Hepatocyte (in vitro differentiated cells): ENCODE measurements around the gene CNOT11. TPM values are rescaled to one million over a fixed set of nuclear protein-coding genes. Genes with fewer than 3 reads are reported as not detected.

Experiments
- DNase-seq: peaks from one replicate; pipeline ENCODE4 v3.0.0-alpha.2; 2016; ENCODE audit warnings: low spot score
- H2AFZ ChIP-seq: fragments of 200-600 bp; sonication (generic); 2 replicates; pipeline ENCODE4 v1.6.0; 2016; ENCODE audit warnings: antibody characterized with exemption, mild to moderate bottlenecking
- H3K27ac ChIP-seq: fragments of 200-600 bp; sonication (generic); 2 replicates; pipeline ENCODE4 v1.5.1; 2016; ENCODE audit warnings: mild to moderate bottlenecking
- H3K27me3 ChIP-seq: fragments of 200-600 bp; sonication (generic); 2 replicates; pipeline ENCODE4 v1.6.1; 2016
- H3K36me3 ChIP-seq: fragments of 200-600 bp; sonication (generic); replicated peaks from 2 replicates; pipeline ENCODE4 v1.5.1; 2016; ENCODE audit warnings: low read depth; ENCODE audit not compliant: insufficient read depth
- H3K4me1 ChIP-seq: fragments of 200-600 bp; sonication (generic); 2 replicates; pipeline ENCODE4 v1.5.1; 2016; ENCODE audit warnings: mild to moderate bottlenecking, moderate library complexity; ENCODE audit not compliant: insufficient read depth
- H3K4me2 ChIP-seq: fragments of 200-600 bp; sonication (generic); 2 replicates; pipeline ENCODE4 v1.6.0; 2016
- H3K4me3 ChIP-seq: fragments of 200-600 bp; sonication (generic); 2 replicates; pipeline ENCODE4 v1.5.1; 2016; ENCODE audit warnings: mild to moderate bottlenecking
- H3K79me2 ChIP-seq: fragments of 200-600 bp; sonication (generic); 2 replicates; pipeline ENCODE4 v1.6.0; 2017; ENCODE audit warnings: mild to moderate bottlenecking
- H3K9me2 ChIP-seq: fragments of 200-600 bp; sonication (generic); replicated peaks from 2 replicates; pipeline ENCODE4 v1.6.0; 2017; ENCODE audit warnings: mild to moderate bottlenecking; ENCODE audit not compliant: insufficient read depth
- H3K9me3 ChIP-seq: fragments of 200-600 bp; sonication (generic); 2 replicates; pipeline ENCODE4 v1.5.1; 2016; ENCODE audit warnings: low read depth, mild to moderate bottlenecking
- H4K20me1 ChIP-seq: fragments of 200-600 bp; sonication (generic); 2 replicates; pipeline ENCODE4 v1.6.0; 2016; ENCODE audit warnings: mild to moderate bottlenecking; ENCODE audit not compliant: insufficient read depth, poor library complexity, severe bottlenecking
- CTCF ChIP-seq: fragments of 200-600 bp; sonication (generic); IDR thresholded peaks from 2 replicates; pipeline ENCODE4 v1.5.1; 2016; ENCODE audit warnings: antibody characterized with exemption, mild to moderate bottlenecking; ENCODE audit not compliant: poor library complexity
- EZH2 ChIP-seq: fragments of 200-600 bp; sonication (generic); IDR thresholded peaks from 2 replicates; pipeline ENCODE4 v1.6.1; 2016; ENCODE audit warnings: antibody characterized with exemption, mild to moderate bottlenecking, borderline replicate concordance
- EZH2phosphoT487 ChIP-seq: fragments of 200-600 bp; sonication (generic); IDR thresholded peaks from one replicate; pipeline ENCODE4 v1.6.1; 2018; ENCODE audit warnings: antibody characterized with exemption, mild to moderate bottlenecking, low read depth, moderate library complexity; ENCODE audit not compliant: unreplicated experiment, severe bottlenecking
- WGBS: methylation state at CpG from one replicate; pipeline ENCODE4 v1.1.6; 2016; ENCODE audit warnings: low lambda C conversion rate; ENCODE audit errors: missing lambda C conversion rate; 5-methylcytosine and 5-hydroxymethylcytosine counted together
- polyA plus RNA-seq: library from polyadenylated mRNA; unstranded; fragments of >200 nt; fragmentation: Nextera tagmentation; extraction: Ambion mirVana; gene quantifications from 2 replicates; pipeline ENCODE4 v1.2.1, GENCODE V29; 2016
- total RNA-seq: library from RNA; depleted of rRNA; stranded (reverse); fragments of >200 nt; gene quantifications from 2 replicates; pipeline ENCODE4 v1.2.3, GENCODE V29; 2014

The CNOT11 gene
- total and polyA plus RNA-seq, 2 experiments from 2014 or later, result 57.7 to 61.8 TPM

GRCh38 chr2:101296371-101296770, 43.7 kb downstream of the CNOT11 start:
- Histone ChIP-seq H3K4me2 (no peak overlapping the region), H3K4me1 (no peaks in the 10 kb centered on the region), H3K79me2 (peaks cover 94% of the 10 kb centered on the region), H3K36me3 (no peaks in the 10 kb centered on the region), H3K27me3 (no peaks in the 10 kb centered on the region), H3K9me3 (no peaks in the 10 kb centered on the region), H3K4me3 (no peak overlapping the region), H3K27ac (no peak overlapping the region), H4K20me1 (peaks cover 76% of the 10 kb centered on the region), H3K9me2 (no peaks in the 10 kb centered on the region), H2AFZ (no peak overlapping the region)
- 95% methylated on average over 5 of the region's 5 CpGs for WGBS
- no peak for TF ChIP-seq EZH2phosphoT487
- TF ChIP-seq CTCF, result no peak
- no peak for TF ChIP-seq EZH2
- DNase-seq, result no peak

- no peaks in the 10 kb centered on the region for H3K4me1 ChIP-seq
- no peaks in the 10 kb centered on the region for H3K36me3 ChIP-seq
- no peaks in the 10 kb centered on the region for H3K9me3 ChIP-seq
- TF ChIP-seq EZH2phosphoT487 (no peak), EZH2 (no peak), CTCF (no peak)
- H3K9me2 ChIP-seq, result no peaks in the 10 kb centered on the region
- no peak for DNase-seq
- H3K4me2 ChIP-seq, result no peak overlapping the region
- H3K27ac ChIP-seq, result no peak overlapping the region
- no peak overlapping the region for H2AFZ ChIP-seq
- H3K27me3 ChIP-seq, result no peaks in the 10 kb centered on the region
- 94% methylated on average over 2 of the region's 2 CpGs for WGBS
- peaks cover 86% of the 10 kb centered on the region for H4K20me1 ChIP-seq
- H3K79me2 ChIP-seq, result peaks cover 95% of the 10 kb centered on the region
- no peak overlapping the region for H3K4me3 ChIP-seq
These were observed 44.7 kb downstream of the CNOT11 start for GRCh38 chr2:101297383-101297782.

- no peaks in the 10 kb centered on the region for H3K27me3 ChIP-seq
- no peak for TF ChIP-seq EZH2
- TF ChIP-seq EZH2phosphoT487, result no peak
- TF ChIP-seq CTCF, result no peak
- no peak overlapping the region for H3K4me2 ChIP-seq
- no peak overlapping the region for H3K4me3 ChIP-seq
- WGBS, result 80% methylated on average over 6 of the region's 6 CpGs
- no peaks in the 10 kb centered on the region for H3K9me2 ChIP-seq
- no peak for DNase-seq
- H3K9me3 ChIP-seq, result no peaks in the 10 kb centered on the region
- H3K79me2 ChIP-seq, result peaks cover 100% of the 10 kb centered on the region
- H4K20me1 ChIP-seq, result peaks cover 98% of the 10 kb centered on the region
- H3K4me1 ChIP-seq, result peaks cover 2% of the 10 kb centered on the region
- no peaks in the 10 kb centered on the region for H3K36me3 ChIP-seq
- H2AFZ ChIP-seq, result no peak overlapping the region
- no peak overlapping the region for H3K27ac ChIP-seq
These were observed 46.9 kb downstream of the CNOT11 start for GRCh38 chr2:101299604-101300003.

- no peak for DNase-seq
- no peaks in the 10 kb centered on the region for H3K36me3 ChIP-seq
- H2AFZ ChIP-seq, result no peak overlapping the region
- WGBS, result 91% methylated on average over 1 of the region's 1 CpG
- H4K20me1 ChIP-seq, result peaks cover 97% of the 10 kb centered on the region
- H3K27me3 ChIP-seq, result no peaks in the 10 kb centered on the region
- TF ChIP-seq EZH2 (no peak), EZH2phosphoT487 (no peak), CTCF (no peak)
- no peaks in the 10 kb centered on the region for H3K9me2 ChIP-seq
- H3K79me2 ChIP-seq, result peaks cover 100% of the 10 kb centered on the region
- no peak overlapping the region for H3K4me3 ChIP-seq
- H3K4me2 ChIP-seq, result no peak overlapping the region
- H3K4me1 ChIP-seq, result peaks cover 7% of the 10 kb centered on the region
- H3K27ac ChIP-seq, result no peak overlapping the region
- H3K9me3 ChIP-seq, result no peaks in the 10 kb centered on the region
These were observed 47.5 kb downstream of the CNOT11 start for GRCh38 chr2:101300164-101300563.
